Esophagus muscularis mucosa (tissue), 4 donors: Measurements from ENCODE around the gene ANKS1B. TPM values are rescaled to one million over a fixed set of nuclear protein-coding genes. Genes with fewer than 3 reads are reported as not detected.

Experiments used
- DNase-seq: peaks from one replicate; pipeline ENCODE4 v3.0.0-alpha.2; 2017; ENCODE audit errors: extremely low spot score
- H3K27ac ChIP-seq, 4 donors: fragments of 200-600 bp; sonication (generic); replicated peaks in 1 of 4; 1 replicate in 3 of 4; 2 replicates in 1 of 4; pipeline ENCODE4 v1.5.1; 2016 to 2019; ENCODE audit warnings: mild to moderate bottlenecking in 1 of 4
- H3K27me3 ChIP-seq, 4 donors: fragments of 200-600 bp; sonication (generic); one replicate each; pipeline versions ENCODE4 v1.5.1 to v1.6.0; 2016 to 2019
- H3K36me3 ChIP-seq, 4 donors: fragments of 200-600 bp; sonication (generic); one replicate each; pipeline ENCODE4 v1.5.1; 2016 to 2019
- H3K4me1 ChIP-seq, 4 donors: fragments of 200-600 bp; sonication (generic); one replicate each; pipeline ENCODE4 v1.5.1; 2016 to 2019
- H3K4me3 ChIP-seq, 4 donors: fragments of 200-600 bp; sonication (generic); 1 replicate in 2 of 4; 2 replicates in 2 of 4; pipeline ENCODE4 v1.5.1; 2016 to 2019; ENCODE audit warnings: mild to moderate bottlenecking in 4 of 4, moderate library complexity in 1 of 4
- H3K9me3 ChIP-seq, 4 donors: fragments of 200-600 bp; sonication (generic); 1 replicate in 3 of 4; 2 replicates in 1 of 4; pipeline ENCODE4 v1.5.1; 2016 to 2019
- EP300 ChIP-seq: sonication (generic); formaldehyde crosslinking; IDR thresholded peaks from one replicate; pipeline ENCODE4 v1.6.1; 2017; ENCODE audit warnings: antibody characterized with exemption
- POLR2A ChIP-seq: fragments of 450-650 bp; IDR thresholded peaks from one replicate; pipeline ENCODE4 v1.6.1; 2017; ENCODE audit warnings: antibody characterized with exemption, moderate library complexity, mild to moderate bottlenecking, low read depth
- POLR2AphosphoS5 ChIP-seq, 2 donors: sonication (generic); formaldehyde crosslinking; IDR thresholded peaks; one replicate each; pipeline ENCODE4 v1.6.1; 2017; ENCODE audit warnings: antibody characterized with exemption in 2 of 2
- WGBS: methylation state at CpG from one replicate; pipeline ENCODE4 v1.1.5; 2018; 5-methylcytosine and 5-hydroxymethylcytosine counted together
- intact Hi-C: fragments of 100-400 bp; cut with DNase I; formaldehyde crosslinking; loops from one replicate; pipeline ENCODE4 v1.15.1; 2023
- total RNA-seq, 4 donors: library from RNA; depleted of rRNA; stranded (reverse); fragments of >200 nt; gene quantifications; one replicate each; pipeline versions ENCODE4 v1.1.0 to v1.2.1, GENCODE V29; 2016
- TF ChIP-seq, protein P1 (sequence below), 3 experiments: fragments of 200-600 bp in 2 of 3; fragments of 450-650 bp in 1 of 3; sonication (generic) in 2 of 3; IDR thresholded peaks; one replicate each; pipeline ENCODE4 v1.5.1; 2017 to 2019; ENCODE audit warnings: antibody characterized with exemption in 3 of 3, mild to moderate bottlenecking in 2 of 3, moderate library complexity in 1 of 3

ANKS1B gene
- total RNA-seq, 4 donors from 2014 or later, result 20.4 to 28.7 (median 21.6) TPM

DNA sequence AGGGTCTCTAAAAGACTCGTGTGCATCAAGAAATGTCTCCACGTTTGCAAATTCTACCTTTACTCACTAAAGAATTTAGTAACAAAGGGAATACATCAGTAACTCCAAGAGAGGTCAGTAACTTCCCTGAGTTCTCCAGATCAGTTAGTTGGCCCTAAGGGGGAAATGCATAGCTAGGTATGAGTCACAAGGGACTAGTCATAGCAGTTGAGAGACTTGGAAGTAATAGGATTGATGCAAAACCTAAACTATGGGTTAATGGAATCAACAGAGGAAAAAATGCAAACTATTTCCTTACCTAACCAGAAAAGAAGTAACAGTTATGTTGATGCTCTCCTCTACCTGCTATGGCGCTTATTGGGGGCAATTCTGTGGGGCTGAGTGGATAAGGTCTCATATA is 486.0 kb downstream of the ANKS1B start:
- 84% methylated on average over 3 of the region's 3 CpGs for WGBS
- Histone ChIP-seq H3K36me3 (no peaks in the 10 kb centered on the region), H3K27me3 (no peaks in the 10 kb centered on the region), H3K27ac (no peak overlapping the region), H3K4me3 (no peak overlapping the region), H3K9me3 (no peaks in the 10 kb centered on the region), H3K4me1 (no peaks in the 10 kb centered on the region)
- no peak for DNase-seq
- TF ChIP-seq, protein P1, sequence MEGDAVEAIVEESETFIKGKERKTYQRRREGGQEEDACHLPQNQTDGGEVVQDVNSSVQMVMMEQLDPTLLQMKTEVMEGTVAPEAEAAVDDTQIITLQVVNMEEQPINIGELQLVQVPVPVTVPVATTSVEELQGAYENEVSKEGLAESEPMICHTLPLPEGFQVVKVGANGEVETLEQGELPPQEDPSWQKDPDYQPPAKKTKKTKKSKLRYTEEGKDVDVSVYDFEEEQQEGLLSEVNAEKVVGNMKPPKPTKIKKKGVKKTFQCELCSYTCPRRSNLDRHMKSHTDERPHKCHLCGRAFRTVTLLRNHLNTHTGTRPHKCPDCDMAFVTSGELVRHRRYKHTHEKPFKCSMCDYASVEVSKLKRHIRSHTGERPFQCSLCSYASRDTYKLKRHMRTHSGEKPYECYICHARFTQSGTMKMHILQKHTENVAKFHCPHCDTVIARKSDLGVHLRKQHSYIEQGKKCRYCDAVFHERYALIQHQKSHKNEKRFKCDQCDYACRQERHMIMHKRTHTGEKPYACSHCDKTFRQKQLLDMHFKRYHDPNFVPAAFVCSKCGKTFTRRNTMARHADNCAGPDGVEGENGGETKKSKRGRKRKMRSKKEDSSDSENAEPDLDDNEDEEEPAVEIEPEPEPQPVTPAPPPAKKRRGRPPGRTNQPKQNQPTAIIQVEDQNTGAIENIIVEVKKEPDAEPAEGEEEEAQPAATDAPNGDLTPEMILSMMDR (IDR thresholded peaks at IDR 0.05), result no peak
- TF ChIP-seq EP300 (no peak), POLR2AphosphoS5 (IDR thresholded peaks at IDR 0.05) (no peak), POLR2A (no peak)
- intact Hi-C loops, result no loop called here

DNA sequence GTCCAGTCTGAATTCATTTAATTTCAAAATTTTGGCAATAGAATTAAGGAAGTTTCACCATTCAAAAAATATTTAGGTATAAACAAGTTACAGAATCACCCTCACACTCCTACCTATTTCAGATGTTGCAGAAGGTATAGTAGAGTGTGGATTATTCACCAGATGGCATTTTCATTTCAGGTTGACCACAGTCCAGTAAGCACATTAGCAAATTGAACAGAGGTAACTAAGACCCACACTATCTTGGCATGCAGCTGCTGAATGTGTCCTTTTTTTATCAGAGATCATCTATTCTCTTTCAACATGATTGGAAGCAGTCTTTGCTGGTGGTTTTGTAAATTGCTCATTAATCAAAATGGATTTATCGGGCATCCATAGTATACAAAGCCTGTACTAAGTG is 488.9 kb downstream of the ANKS1B start:
- intact Hi-C loops, result no loop called here
- TF ChIP-seq EP300 (no peak), POLR2A (no peak), POLR2AphosphoS5 (IDR thresholded peaks at IDR 0.05) (no peak)
- TF ChIP-seq, protein P1 (IDR thresholded peaks at IDR 0.05), result no peak
- no peaks in the 10 kb centered on the region for H3K36me3 ChIP-seq
- DNase-seq, result no peak
- H3K27ac ChIP-seq, result no peak overlapping the region
- no peaks in the 10 kb centered on the region for H3K9me3 ChIP-seq
- WGBS, result 71% methylated on average over 1 of the region's 1 CpG
- no peak overlapping the region for H3K4me3 ChIP-seq
- H3K4me1 ChIP-seq, result no peaks in the 10 kb centered on the region
- no peaks in the 10 kb centered on the region for H3K27me3 ChIP-seq

DNA sequence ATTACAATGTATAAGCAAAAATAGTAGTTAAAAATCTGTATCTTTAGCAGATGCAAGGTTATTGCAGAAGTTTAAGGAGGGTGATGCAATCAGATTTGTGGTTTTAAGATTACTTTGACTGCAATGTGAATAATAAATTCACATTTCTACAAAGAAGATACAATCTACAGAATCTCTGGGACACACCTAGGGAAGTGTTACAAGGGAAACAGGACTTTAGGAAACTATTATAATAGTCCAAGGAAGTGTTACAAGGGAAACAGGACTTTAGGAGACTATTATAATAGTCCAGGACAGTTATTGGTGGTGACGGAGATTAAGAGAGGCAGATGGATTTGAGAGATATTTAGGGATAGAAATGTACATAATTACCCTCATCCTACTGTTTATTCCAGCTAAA is 491.5 kb downstream of the ANKS1B start:
- no peak overlapping the region for H3K4me3 ChIP-seq
- intact Hi-C loops, result no loop called here
- WGBS, result 89% methylated on average over 1 of the region's 1 CpG
- H3K36me3 ChIP-seq, result no peaks in the 10 kb centered on the region
- H3K27me3 ChIP-seq, result no peaks in the 10 kb centered on the region
- no peaks in the 10 kb centered on the region for H3K9me3 ChIP-seq
- H3K27ac ChIP-seq, result no peak overlapping the region
- no peak for DNase-seq
- no peaks in the 10 kb centered on the region for H3K4me1 ChIP-seq
- TF ChIP-seq, protein P1 (IDR thresholded peaks at IDR 0.05), result no peak
- TF ChIP-seq POLR2A (no peak), POLR2AphosphoS5 (IDR thresholded peaks at IDR 0.05) (no peak), EP300 (no peak)

DNA sequence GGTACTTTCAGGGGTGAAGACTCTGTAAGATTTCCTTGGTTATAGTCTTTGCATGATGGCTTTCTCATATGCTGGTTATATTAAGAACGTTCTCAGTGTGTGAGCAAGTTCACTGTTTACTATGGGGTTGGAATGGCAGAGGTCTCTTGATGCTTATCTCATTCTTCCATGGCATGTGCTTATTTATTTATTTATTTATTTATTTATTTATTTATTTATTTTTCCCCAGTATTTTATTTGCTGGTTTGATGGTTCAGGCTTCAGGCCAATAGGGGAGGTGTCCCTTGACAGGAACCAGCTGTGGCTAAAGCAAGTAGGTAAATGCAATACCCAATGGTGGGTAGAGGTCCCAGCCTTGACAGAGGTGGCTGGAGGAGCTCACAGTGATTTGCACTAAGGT is 498.5 kb downstream of the ANKS1B start:
- TF ChIP-seq EP300 (no peak), POLR2A (no peak), POLR2AphosphoS5 (IDR thresholded peaks at IDR 0.05) (no peak)
- TF ChIP-seq, protein P1 (IDR thresholded peaks at IDR 0.05), result no peak
- Histone ChIP-seq H3K36me3 (no peaks in the 10 kb centered on the region), H3K27me3 (no peaks in the 10 kb centered on the region), H3K9me3 (peaks cover 0 to 5% (median 0%) of the 10 kb centered on the region in 4 donors), H3K27ac (no peak overlapping the region), H3K4me3 (no peak overlapping the region), H3K4me1 (no peaks in the 10 kb centered on the region)
- intact Hi-C loops, result no loop called here
- WGBS, result 64% methylated on average over 1 of the region's 1 CpG
- DNase-seq, result no peak

DNA sequence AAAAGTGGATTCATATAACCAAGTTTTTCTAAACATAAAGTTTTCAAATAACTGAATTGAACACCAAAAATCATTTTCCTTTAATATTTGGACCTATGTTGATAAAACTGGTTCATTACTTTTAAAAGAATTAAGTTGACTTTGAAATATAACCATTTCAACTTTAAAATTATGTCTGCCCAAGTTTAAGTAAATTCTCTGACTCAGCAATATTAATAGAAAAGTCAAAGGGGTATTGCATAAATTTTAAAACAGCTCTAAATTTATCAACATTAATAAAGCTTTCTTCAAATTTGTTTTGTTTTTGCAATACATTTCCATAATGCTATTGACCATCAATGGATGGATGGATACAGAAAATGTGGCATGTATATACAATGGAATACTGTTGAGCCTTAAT is 505.6 kb downstream of the ANKS1B start:
- TF ChIP-seq, protein P1 (IDR thresholded peaks at IDR 0.05), result no peak
- TF ChIP-seq EP300 (no peak), POLR2AphosphoS5 (IDR thresholded peaks at IDR 0.05) (no peak), POLR2A (no peak)
- H3K27me3 ChIP-seq, result no peaks in the 10 kb centered on the region
- no peaks in the 10 kb centered on the region for H3K9me3 ChIP-seq
- no peak overlapping the region for H3K27ac ChIP-seq
- no peaks in the 10 kb centered on the region for H3K4me1 ChIP-seq
- no peaks in the 10 kb centered on the region for H3K36me3 ChIP-seq
- DNase-seq, result no peak
- intact Hi-C loops, result no loop called here
- H3K4me3 ChIP-seq, result no peak overlapping the region
